ENCODE results near the gene GAA. TPM values are rescaled to one million over a fixed set of nuclear protein-coding genes. Genes with fewer than 3 reads are reported as not detected.
"Not testable (repeated sequence)": the region's sequence is repeated elsewhere in the genome, so short reads cannot be mapped to it uniquely, and the experiment has no call there.

The GAA gene
- total RNA-seq, 2 experiments from 2014 or later, result 38.7 to 43.1 TPM

GRCh38 chr17:80082403-80083135 is 18.8 kb upstream of the GAA start:
- POLR2A ChIA-PET, result no interaction called here
- CTCF ChIA-PET, result interaction anchor here (0.6 to 2.3 kb wide), 13 partner anchors 10 to 170 kb away, joined by 3 to 13 read pairs (median 4); partner anchors contain the start of gene GAA

DNA sequence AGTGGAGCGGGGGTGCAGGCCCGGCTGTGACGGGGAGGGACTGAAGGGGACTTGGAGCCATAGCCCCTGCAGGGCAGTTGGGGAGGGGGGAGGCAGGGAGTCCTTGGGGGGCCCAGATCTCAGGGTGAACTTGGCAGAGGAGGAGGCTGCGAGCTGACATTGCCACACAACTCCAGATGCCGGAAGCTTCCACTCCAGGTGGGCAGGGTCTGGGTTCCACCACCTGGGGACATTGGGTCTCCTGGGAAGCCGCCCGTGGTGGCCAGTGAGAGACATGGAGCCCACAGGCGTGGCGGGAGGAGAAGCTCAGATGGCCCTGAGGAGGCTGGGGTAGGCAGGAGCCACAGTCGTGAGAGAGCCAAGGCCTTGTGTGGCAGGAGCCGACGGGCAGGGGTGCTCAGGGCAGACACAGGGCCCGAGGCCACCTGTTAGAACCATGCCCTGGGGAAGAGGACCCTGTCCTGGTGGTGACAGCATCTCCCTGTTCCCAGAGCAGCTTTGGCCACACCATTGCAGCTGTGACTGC is 18.2 kb upstream of the GAA start:
- POLR2A ChIA-PET, result no interaction called here
- CTCF ChIA-PET, result interaction anchor here (0.6 to 2.3 kb wide), 12 partner anchors 9 to 170 kb away, joined by 3 to 13 read pairs (median 4); partner anchors contain the start of gene GAA

DNA sequence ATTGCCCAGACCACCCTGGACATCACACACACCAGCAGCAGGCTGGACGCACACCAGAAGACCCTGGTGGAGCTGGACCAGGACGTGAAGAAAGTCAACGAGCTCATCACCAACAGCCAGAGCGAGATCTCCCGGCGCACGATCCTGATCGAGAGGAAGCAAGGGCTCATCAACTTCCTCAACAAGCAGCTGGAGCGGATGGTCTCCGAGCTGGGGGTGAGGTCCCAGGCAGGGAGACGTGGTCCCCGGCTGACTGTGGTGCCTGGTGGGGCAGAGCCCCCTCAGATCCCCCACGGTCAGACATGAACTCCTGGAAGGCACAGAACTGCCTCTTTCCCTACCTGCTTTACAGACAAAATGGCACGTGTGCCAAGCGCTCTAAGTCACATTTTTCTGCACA is 16.6 kb upstream of the GAA start:
- ChIA-PET CTCF (interaction anchor here (1.0 to 1.2 kb wide), 2 partner anchors 17 to 78 kb away, joined by 3 to 6 read pairs; partner anchors contain the start of gene GAA), POLR2A (no interaction called here)

DNA sequence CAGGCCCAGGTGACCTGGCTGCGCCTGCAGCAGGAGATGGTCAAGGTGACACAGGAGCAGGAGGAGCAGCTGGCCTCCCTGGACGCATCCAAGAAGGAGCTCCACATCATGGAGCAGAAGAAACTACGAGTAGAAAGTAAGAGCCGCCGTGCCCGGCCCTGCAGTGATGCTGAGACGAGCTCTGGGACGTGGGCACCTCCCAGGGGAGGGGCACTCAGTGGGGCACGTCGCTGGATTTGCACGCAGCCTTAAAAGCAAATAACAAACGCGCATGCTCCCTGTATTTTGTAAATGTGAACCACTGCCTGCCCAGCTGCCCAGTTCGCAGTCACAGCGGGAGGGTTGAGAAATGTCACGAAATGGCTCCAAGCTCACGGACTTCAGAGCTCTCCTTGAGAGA is 15.3 kb upstream of the GAA start:
- ChIA-PET CTCF (interaction anchor here (0.6 to 1.6 kb wide), 3 partner anchors 15 to 78 kb away, joined by 3 to 6 read pairs (median 6); partner anchors contain the start of gene GAA), POLR2A (interaction anchor here (0.9 kb wide), 1 partner anchor 15 kb away, joined by 3 read pairs; the partner anchor contains the start of gene GAA)

DNA sequence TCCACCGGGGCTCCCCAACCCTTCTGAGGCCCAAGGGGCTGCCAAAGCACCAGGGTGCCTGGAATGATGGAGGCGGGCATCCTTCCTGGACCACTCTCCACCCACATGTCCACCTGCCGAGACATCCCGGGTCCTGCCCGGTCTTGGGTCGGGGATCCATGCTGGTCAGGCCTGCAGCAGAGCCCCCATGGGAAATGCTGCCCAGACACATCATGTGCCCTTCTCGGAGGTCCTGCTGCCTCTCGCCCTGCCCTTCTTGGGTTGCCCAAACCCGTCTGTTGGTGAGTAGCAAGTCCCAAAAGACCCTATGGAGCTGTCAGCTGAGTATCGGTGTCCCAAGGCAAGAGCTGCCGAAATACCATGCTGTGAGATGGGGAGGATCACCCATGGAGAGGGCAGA is 14.8 kb upstream of the GAA start:
- ChIA-PET CTCF (interaction anchor here (1.6 kb wide), 1 partner anchor 78 kb away, joined by 6 read pairs; no protein-coding TSS in a partner anchor), POLR2A (no interaction called here)

DNA sequence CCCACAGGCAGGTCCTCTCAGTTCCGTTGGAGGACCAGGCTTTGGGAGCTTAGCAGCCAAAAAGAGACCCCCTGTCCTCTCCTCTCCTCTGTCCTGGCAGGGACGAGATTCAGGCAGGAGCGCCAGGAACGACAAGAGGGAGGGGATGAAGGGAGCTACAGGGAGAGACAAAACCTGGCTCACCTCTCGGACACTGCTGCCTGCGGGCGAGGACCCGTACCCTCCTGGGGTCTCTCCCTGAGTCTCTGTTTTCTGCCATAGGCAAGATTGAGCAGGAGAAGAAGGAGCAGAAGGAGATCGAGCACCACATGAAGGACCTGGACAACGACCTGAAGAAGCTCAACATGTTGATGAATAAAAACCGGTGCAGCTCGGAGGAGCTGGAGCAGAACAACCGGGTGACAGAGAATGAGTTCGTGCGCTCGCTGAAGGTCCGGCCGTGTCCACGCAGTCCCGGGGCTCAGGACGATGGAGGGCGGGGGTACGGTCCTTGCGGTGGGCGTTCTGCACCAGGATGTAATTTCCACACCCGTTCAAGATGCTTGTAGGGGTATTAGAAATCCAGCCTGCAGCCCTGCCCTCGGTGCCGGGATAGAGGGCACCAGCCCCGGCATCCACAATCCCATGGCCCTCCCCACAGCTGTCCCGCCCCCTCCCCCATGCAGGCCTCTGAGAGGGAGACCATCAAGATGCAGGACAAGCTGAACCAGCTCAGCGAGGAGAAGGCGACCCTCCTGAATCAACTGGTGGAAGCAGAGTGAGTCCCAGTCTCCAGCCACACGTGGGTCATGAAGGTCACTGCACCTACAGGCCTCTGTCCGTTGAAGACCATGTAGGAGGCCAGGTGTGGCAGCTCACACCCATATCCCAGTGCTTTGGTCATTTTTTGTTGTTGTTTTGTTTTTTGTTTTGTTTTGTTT is 13.8 kb upstream of the GAA start:
- ChIA-PET POLR2A (no interaction called here), CTCF (interaction anchor here (1.2 kb wide), 1 partner anchor 14 kb away, joined by 3 read pairs; the partner anchor contains the start of gene GAA)

- ChIA-PET CTCF (interaction anchor here (0.7 to 1.1 kb wide), 2 partner anchors 12 to 81 kb away, joined by 3 to 4 read pairs; partner anchors contain the start of gene GAA), POLR2A (no interaction called here)
Observed at GRCh38 chr17:80089762-80090161, 11.6 kb upstream of the GAA start.

DNA sequence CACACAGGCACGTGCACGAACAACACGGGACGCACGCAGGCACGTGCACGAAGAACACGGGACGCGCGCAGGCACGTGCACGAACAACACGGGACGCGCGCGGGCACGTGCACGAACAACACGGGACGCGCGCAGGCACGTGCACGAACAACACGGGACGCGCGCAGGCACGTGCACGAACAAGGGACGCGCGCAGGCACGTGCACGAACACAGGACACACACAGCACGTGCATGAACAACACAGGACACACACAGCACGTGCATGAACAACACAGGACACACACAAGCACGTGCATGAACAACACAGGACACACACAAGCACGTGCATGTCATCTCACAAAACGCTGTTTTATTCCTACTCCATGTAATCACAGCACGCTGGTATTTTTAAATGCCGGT is 11.2 kb upstream of the GAA start:
- POLR2A ChIA-PET, CTCF ChIA-PET: not testable (repeated sequence)

GRCh38 chr17:80091376-80091775 is 10.0 kb upstream of the GAA start:
- CTCF ChIA-PET, result interaction anchor here (0.5 to 2.4 kb wide), 3 partner anchors 9 to 58 kb away, joined by 3 to 6 read pairs (median 5); partner anchors contain the start of gene GAA
- POLR2A ChIA-PET, result no interaction called here

DNA sequence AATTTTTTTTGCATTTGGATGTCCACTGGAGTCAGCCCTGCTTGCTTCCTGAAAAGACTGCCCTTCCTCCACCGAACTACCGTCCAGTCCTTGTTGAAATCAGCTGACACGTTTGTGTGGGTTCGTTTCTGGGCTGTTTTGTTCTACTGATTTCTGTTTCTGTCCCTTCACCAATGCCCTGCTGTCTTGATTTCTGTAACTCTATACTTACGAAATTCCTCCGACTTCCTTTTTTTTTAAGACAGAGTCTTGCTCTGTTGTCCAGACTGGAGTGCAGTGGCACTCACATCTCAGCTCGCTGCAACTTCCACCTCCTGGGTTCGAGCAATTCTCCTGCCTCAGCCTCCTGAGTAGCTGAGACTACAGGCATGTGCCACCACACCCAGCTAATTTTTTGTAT is 8.4 kb upstream of the GAA start:
- POLR2A ChIA-PET, result no interaction called here
- CTCF ChIA-PET, result interaction anchor here (2.4 kb wide), 1 partner anchor 11 kb away, joined by 6 read pairs; no protein-coding TSS in a partner anchor

DNA sequence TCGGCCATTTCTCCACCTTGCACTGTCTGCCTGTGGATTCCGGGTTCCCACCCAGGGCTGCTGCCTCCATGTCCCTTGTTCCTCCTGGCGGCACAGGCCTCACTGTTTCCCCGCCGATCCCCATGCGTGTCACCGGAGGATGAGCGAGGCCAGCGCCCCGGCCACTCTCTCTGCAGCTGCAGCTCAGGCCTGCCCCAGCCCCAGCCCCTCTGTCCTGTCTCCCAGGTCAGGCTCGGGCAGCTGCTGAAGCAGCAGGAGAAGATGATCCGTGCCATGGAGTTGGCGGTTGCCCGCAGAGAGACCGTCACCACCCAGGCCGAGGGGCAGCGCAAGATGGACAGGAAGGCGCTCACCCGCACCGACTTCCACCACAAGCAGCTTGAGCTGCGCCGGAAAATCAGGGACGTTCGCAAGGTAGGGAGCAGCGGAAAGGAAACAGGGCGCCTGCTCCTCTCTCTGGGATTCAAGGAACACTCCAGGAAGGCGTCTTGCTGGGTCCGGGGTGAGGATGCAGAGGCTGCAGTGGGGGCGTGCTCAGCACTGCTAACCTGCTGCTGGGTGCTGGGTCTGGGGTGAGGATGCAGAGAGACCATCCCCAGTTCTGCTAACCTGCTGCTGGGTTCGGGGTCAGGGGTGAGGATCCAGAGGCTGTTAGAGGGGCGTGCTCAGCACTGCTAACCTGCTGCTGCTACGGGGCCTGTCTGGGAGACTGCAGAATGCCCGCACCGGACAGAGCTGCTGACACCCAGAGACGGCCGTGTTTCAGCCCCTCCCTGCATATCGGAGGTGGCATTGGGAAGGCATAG is 6.1 kb upstream of the GAA start:
- POLR2A ChIA-PET, result interaction anchor here (0.6 kb wide), 1 partner anchor 84 kb away, joined by 12 read pairs; no protein-coding TSS in a partner anchor
- CTCF ChIA-PET, result interaction anchor here (1.8 kb wide), 1 partner anchor 13 kb away, joined by 4 read pairs; no protein-coding TSS in a partner anchor

DNA sequence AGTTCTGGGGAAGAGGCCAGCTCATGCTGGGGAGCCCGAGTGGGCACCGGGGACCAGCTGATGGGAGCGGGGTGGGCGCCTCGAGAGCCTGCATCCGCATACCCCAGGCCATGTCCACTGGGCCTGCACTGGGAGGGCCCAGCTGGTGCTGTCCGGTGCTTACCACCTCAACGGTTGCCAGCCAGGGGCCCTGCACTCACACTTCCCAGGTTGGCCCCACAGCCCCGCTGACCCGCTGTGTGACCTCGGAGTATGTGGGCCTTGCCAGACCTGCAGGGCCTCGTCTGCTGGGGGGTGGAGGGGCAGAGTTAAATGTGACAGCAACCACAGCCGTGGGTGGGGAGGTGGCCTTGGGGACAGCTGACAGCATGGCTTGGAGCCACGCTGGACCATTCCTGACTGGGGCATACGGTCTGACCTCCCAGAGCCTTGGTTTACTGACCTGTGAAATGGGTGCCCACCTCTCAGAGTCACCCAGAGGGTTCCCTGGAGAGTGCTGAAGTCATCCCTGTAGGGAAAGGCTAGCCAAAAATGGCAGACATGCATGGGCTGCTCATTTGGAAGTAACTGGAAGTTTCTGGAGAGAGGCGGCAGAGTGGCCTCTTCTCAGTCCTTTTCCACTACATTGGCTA is 5.4 kb upstream of the GAA start:
- POLR2A ChIA-PET, result no interaction called here
- CTCF ChIA-PET, result interaction anchor here (0.5 to 1.8 kb wide), 2 partner anchors 14 to 197 kb away, joined by 3 to 4 read pairs; no protein-coding TSS in a partner anchor

DNA sequence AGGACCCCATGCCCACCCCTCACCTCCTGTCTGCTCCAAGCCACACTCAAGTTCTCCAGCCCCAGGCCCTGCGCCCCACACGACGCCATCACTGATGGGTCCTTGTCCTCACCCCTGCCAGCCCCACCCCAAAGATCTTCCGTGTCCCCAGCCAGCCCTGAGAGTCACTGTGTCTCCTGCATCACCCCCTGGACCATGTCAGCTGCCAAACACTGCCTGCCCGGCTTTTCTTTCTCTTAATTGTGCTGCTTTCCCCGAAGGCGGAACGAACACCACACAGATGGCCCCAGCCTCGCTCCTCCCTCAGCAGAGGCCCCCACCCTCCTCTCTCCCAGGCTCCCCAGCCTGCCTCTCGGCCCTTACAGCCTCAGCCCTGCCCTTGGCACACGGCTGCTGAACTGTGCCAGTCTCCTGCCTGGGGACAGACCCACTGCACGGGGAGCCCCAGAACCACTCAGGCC is 4.8 kb upstream of the GAA start:
- ChIA-PET POLR2A (no interaction called here), CTCF (no interaction called here)

- ChIA-PET POLR2A (no interaction called here), CTCF (no interaction called here)
Observed at GRCh38 chr17:80097127-80097621, 4.2 kb upstream of the GAA start.

DNA sequence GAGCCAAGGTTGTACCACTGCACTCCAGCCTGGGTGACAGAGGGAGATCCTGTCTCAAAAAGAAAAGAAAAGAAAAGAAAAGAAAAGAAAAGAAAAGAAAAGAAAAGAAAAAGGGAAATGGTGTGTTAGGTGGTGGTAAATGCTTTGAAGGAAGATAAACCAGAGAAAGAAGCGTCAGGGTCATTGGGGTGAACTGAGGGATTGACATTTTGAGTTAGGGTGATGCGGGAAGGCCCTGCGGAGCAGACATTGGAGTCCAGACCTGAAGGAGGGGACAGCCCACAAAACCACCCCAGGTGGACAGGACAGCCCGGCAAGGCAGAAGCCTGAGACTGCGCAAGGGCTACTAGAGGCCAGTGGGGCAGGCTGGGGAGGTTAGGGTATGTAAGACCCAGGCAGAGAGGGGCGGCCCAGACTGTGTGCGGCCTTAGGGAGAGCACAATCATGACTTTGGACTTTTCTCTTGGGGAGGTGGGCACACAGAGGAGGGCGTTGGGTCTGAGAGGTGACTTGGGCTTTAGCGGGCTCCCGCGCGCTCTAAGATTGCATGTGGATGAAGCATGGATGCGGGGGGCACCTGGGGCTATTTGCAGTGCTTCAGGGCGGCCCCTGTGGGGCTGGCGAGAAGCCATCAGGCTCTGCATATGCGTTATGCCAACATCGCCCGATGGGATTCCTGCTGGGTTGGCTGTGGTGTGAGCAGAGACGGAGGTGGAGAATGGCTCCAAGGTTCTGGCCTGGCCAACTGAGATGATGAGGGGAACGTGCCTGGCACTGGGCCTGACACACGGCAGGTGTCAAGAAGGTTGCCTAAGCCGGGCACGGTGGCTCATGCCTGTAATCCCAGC is 3.3 kb upstream of the GAA start:
- POLR2A ChIA-PET, result no interaction called here
- CTCF ChIA-PET, result interaction anchor here (0.7 kb wide), 1 partner anchor 68 kb away, joined by 3 read pairs; no protein-coding TSS in a partner anchor

- CTCF ChIA-PET, result no interaction called here
- POLR2A ChIA-PET, result no interaction called here
Observed at GRCh38 chr17:80099291-80100034, 1.9 kb upstream of the GAA start.

DNA sequence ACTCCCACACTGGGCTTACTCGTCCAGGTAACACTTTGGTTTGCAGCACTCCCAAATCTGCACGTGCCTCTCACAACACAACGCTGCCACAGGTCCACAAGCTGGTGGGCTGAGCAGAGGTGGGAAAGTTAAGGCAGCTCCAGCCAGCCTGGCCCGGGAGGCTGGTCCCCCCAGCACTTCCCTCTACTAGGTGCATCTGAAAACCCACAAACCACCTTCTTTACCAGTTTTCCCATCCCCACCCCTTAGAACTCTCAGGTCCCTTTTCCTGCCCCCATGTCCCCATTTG is 1.4 kb upstream of the GAA start:
- ChIA-PET POLR2A (no interaction called here), CTCF (interaction anchor here (1.8 kb wide), 1 partner anchor 8 kb away, joined by 5 read pairs; no protein-coding TSS in a partner anchor)
